Activated naive CD4-positive, alpha-beta T cell treated with anti-CD3 and anti-CD28 coated beads, Interleukin-2, amount 50 U/mL, for 72 hours (primary cell): ENCODE results near the gene ITPRID1. TPM values are rescaled to one million over a fixed set of nuclear protein-coding genes. Genes with fewer than 3 reads are reported as not detected.
"Not testable (repeated sequence)": the region's sequence is repeated elsewhere in the genome, so short reads cannot be mapped to it uniquely, and the experiment has no call there.

Experiments
- ATAC-seq, 2 donors: fragments of 150-1000 bp; cut with Tn5 transposase; 2 replicates each; pipeline ENCODE4 v1.10.0; 2021; ENCODE audit warnings: mild to moderate bottlenecking in 2 of 2, moderate library complexity in 2 of 2
- DNase-seq, 2 donors: peaks; one replicate each; pipeline ENCODE4 v3.0.0; 2021 to 2022; ENCODE audit warnings: low spot score in 2 of 2
- H3K27ac Mint-ChIP-seq, 2 donors: one replicate each; pipeline ENCODE4 v1.8.0; 2022; ENCODE audit warnings: mild to moderate bottlenecking in 2 of 2, mixed read lengths in 2 of 2
- H3K36me3 Mint-ChIP-seq, 2 donors: one replicate each; pipeline ENCODE4 v1.8.0; 2022; ENCODE audit warnings: mixed read lengths in 2 of 2
- H3K9me3 Mint-ChIP-seq, 2 donors: one replicate each; pipeline ENCODE4 v1.8.0; 2022; ENCODE audit warnings: mixed read lengths in 2 of 2
- total RNA-seq, 2 donors: library from RNA; stranded (reverse); gene quantifications; one replicate each; pipeline ENCODE4 v1.2.3, GENCODE V29; 2022

The ITPRID1 gene
- total RNA-seq, 2 donors from 2014 or later, result not detected

GRCh38 chr7:31495653-31496052 lies 18.2 kb upstream of the ITPRID1 start:
- DNase-seq (no peak), ATAC-seq (no peak)
- no peaks in the 10 kb centered on the region for H3K36me3 Mint-ChIP-seq
- H3K9me3 Mint-ChIP-seq, result peaks cover 5 to 10% of the 10 kb centered on the region in 2 donors
- H3K27ac Mint-ChIP-seq, result no peak overlapping the region

DNA sequence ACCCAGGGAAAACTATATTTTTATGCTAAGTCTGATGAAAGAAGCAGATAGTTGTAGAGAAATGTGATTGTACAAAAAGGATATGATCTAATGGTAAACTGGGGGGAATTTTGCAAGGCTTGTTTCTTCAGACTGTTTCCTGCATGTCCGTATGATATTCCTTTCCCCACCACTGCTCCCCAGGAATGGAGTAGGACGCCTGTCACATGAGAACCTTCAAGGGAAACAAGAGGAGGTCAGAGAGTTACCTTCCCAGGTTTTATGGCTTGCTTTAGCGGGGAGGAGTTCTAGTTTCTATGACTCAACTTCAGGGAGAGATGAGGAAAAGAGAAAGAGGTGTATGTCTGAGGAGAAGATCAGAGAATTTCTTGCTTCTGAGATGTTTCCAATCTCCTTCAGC lies 16.4 kb upstream of the ITPRID1 start:
- ATAC-seq, result no peak
- Mint-ChIP-seq H3K27ac (no peak overlapping the region), H3K9me3 (peaks cover 5 to 10% of the 10 kb centered on the region in 2 donors), H3K36me3 (no peaks in the 10 kb centered on the region)
- DNase-seq, result no peak

- ATAC-seq (no peak), DNase-seq (no peak)
- Mint-ChIP-seq H3K27ac (no peak overlapping the region), H3K9me3 (peaks cover 5 to 10% of the 10 kb centered on the region in 2 donors), H3K36me3 (no peaks in the 10 kb centered on the region)
These were observed 13.2 kb upstream of the ITPRID1 start for GRCh38 chr7:31500656-31501055.

- Mint-ChIP-seq H3K36me3 (peaks cover 6 to 10% of the 10 kb centered on the region in 2 donors), H3K9me3 (peaks cover 16 to 26% of the 10 kb centered on the region in 2 donors), H3K27ac (no peak overlapping the region)
- DNase-seq (no peak), ATAC-seq (no peak)
These were observed 5.1 kb upstream of the ITPRID1 start for GRCh38 chr7:31508823-31509222.

- Mint-ChIP-seq H3K9me3 (peaks cover 20 to 36% of the 10 kb centered on the region in 2 donors), H3K27ac (no peak overlapping the region), H3K36me3 (peaks cover 3 to 10% of the 10 kb centered on the region in 2 donors)
- no peak for DNase-seq
- ATAC-seq, result no peak
These were observed 1.7 kb upstream of the ITPRID1 start for GRCh38 chr7:31512166-31512565.

DNA sequence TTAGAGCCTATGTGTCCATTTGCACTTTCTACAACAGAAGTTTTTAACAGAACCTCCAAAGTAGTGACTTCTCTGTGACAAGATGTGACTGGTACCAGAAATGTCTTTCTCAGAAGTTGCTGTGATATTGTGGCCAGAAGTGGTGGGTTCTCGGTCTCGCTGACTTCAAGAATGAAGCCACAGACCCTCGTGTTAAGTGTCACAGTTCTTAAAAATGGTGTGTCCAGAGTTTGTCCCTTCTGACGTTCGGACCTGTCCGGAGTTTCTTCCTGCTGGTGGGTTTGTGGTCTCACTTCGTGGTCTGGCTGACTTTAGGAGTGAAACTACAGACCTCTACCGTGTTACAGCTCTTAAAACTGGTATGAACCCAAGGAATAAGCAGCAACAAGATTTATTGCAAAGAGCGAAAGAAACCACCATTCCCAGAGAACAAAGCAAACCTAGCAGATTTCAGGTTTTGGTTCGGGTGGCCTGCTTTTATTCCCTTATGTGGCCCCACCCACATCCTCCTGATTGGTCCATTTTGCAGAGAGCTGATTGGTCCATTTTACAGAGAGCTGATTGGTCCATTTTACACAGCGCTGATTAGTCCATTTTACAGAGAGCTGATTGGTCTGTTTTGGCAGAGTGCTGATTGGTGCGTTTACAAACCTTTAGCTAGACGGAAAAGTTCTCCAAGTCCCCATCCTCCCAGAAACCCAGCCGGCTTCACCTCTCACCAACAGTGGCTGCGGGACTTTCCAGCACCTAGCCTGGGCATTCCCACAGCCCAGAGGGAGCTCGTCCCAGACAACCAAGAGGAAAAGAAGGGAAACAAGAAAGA lies 3.0 kb downstream of the ITPRID1 start:
- Mint-ChIP-seq H3K27ac (no peak overlapping the region), H3K9me3 (peaks cover 21 to 23% of the 10 kb centered on the region in 2 donors), H3K36me3 (no peaks in the 10 kb centered on the region)
- ATAC-seq, result no peak
- no peak for DNase-seq

DNA sequence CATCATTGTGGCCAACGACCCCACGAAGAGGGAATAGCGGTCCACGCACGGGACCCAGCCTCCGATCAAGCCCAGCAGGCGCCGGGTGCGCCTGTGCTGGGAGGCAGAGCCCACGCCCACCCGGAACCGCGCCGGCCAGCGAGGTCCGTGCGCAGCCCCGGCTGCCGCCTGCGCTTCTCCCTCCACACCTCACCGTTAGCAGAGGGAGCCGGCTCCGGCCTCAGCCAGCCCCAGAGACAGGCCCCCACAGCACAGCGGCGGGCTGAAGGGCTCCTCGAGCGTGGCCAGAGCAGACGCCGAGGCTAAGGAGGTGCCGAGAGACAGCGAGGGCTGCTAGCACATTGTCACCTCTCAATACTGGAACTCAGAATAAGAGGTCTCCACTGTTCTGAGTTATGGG lies 3.6 kb downstream of the ITPRID1 start:
- Mint-ChIP-seq H3K27ac (no peak overlapping the region), H3K36me3 (no peaks in the 10 kb centered on the region), H3K9me3 (peaks cover 25 to 27% of the 10 kb centered on the region in 2 donors)
- no peak for DNase-seq
- no peak for ATAC-seq

DNA sequence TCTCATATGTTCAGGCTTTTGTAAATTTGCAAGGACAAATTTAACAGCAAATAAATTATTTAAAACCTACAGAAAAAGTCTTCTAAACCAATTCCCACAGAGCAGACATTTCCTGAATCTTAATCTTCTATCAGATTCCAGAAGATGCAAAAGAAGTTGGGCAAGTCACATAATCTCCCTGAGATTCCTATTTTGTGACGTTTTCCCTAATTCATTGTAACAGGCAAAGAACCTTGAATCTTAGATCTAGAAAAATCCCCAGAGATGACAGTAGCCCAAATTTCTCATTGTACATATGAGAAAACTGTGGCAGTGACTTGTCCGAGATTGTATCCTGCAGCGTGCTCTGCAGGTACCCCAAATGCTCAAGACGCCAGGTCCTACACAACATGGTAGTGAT lies 4.9 kb downstream of the ITPRID1 start:
- no peak for DNase-seq
- Mint-ChIP-seq H3K27ac (no peak overlapping the region), H3K9me3 (peaks cover 20 to 26% of the 10 kb centered on the region in 2 donors), H3K36me3 (no peaks in the 10 kb centered on the region)
- ATAC-seq, result no peak

GRCh38 chr7:31521336-31522010 lies 7.6 kb downstream of the ITPRID1 start:
- ATAC-seq, result no peak
- Mint-ChIP-seq H3K36me3 (no peaks in the 10 kb centered on the region), H3K9me3 (peaks cover 15 to 16% of the 10 kb centered on the region in 2 donors), H3K27ac (no peak overlapping the region)
- DNase-seq, result no peak

DNA sequence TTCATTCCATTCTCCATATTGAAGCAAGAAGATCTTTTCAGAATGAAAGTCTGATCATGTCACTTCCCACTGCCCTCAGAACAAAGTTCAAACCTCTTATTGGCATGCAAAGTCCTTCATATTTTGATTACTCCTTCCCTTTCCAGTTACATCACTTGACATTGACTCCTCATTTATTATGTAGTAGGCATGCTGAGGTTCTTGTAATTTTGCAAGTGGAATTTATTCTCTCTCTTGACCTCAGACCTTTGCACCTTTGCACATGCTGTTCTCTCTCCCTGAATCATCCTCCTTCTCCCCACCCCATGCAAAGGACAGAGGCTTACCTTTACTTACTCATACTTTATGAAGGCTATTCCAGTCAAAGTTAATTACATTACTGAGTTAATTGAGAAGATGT lies 13.0 kb downstream of the ITPRID1 start:
- ATAC-seq (no peak), DNase-seq (no peak)
- Mint-ChIP-seq H3K36me3 (no peaks in the 10 kb centered on the region), H3K27ac (no peak overlapping the region), H3K9me3 (peaks cover 4 to 11% of the 10 kb centered on the region in 2 donors)

GRCh38 chr7:31529103-31529502 lies 15.2 kb downstream of the ITPRID1 start:
- Mint-ChIP-seq H3K36me3 (no peaks in the 10 kb centered on the region), H3K9me3 (peaks cover 0 to 3% of the 10 kb centered on the region in 2 donors), H3K27ac (no peak overlapping the region)
- ATAC-seq (no peak), DNase-seq (no peak)

DNA sequence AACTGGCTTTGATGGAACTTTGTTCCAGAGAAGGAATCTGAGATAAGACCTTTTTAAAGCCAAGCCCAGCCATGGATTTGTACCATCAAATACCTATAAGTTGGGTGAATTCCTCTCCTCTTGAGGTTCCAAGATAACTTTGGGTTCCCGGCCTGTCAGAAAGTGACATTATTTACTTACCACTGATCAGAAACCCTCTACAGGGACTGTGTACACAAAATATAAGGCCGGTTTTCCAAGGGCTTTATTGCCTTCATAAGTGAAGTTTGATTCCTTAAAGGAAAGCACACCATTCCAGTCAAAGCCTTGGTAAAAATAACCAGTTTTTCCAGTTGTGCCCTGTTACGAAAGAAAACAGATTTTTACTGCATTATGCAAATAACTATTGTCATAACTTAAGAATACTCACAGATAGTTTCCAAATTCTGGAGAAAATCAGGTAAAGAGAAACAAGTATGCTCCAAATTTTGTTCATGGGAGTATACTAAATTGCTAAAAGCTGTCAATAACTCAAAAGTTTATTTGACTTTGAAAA lies 26.8 kb downstream of the ITPRID1 start:
- not testable (repeated sequence) for ATAC-seq, H3K36me3 Mint-ChIP-seq

DNA sequence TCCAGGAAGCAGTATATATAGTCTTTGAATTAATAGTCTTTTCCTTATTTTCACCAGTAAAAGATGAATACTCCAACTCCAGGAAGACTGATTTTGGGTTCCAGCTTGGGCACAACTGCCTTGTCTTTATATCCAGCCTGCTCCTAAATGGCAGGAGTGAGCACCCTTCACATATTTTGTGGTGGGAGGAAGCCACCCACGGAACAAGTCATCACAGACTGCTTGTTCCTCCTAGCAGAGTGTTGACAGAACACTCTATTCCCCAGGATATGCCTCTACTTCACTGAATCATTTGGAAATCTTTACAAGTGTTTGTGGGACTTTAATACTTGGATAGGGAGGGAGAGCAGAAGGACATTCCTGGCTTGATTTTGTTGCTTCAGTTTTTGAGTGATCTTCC lies 31.7 kb downstream of the ITPRID1 start:
- no peaks in the 10 kb centered on the region for H3K36me3 Mint-ChIP-seq
- H3K27ac Mint-ChIP-seq, result no peak overlapping the region
- ATAC-seq, result no peak
- DNase-seq, result no peak
- H3K9me3 Mint-ChIP-seq, result no peaks in the 10 kb centered on the region

More for the DNA sequence above, 26.8 kb downstream of the ITPRID1 start:
- H3K9me3 Mint-ChIP-seq, result peaks cover 0 to 11% of the 10 kb centered on the region in 2 donors
- not testable (repeated sequence) for H3K27ac Mint-ChIP-seq, DNase-seq

GRCh38 chr7:31549611-31550010 lies 35.7 kb downstream of the ITPRID1 start:
- no peak for DNase-seq
- no peaks in the 10 kb centered on the region for H3K36me3 Mint-ChIP-seq

DNA sequence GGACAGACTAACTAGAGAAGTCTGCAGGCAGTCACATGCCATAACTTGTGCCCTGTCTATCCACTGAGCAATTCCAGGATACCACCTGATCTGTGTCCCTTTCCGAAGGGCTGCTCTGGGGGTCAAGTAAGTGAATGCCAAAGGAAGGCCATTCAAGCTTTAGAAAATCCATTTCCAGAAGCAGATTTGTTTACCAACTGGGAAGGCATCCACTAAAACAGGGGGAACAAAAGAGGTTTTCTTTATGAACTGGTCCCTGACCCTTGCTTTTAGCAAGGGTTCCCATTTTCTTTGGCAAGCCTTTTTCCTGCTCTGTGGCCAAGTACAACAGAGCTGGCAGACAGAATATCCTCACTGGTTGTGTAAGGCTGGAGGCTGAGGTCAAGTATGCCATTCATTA lies 36.5 kb downstream of the ITPRID1 start:
- Mint-ChIP-seq H3K9me3 (no peaks in the 10 kb centered on the region), H3K27ac (no peak overlapping the region), H3K36me3 (no peaks in the 10 kb centered on the region)
- ATAC-seq (no peak), DNase-seq (no peak)

More at GRCh38 chr7:31549611-31550010, 35.7 kb downstream of the ITPRID1 start:
- no peak overlapping the region for H3K27ac Mint-ChIP-seq
- no peaks in the 10 kb centered on the region for H3K9me3 Mint-ChIP-seq
- ATAC-seq, result no peak

GRCh38 chr7:31553661-31554081 lies 39.8 kb downstream of the ITPRID1 start:
- peaks cover 0 to 6% of the 10 kb centered on the region in 2 donors for H3K9me3 Mint-ChIP-seq

DNA sequence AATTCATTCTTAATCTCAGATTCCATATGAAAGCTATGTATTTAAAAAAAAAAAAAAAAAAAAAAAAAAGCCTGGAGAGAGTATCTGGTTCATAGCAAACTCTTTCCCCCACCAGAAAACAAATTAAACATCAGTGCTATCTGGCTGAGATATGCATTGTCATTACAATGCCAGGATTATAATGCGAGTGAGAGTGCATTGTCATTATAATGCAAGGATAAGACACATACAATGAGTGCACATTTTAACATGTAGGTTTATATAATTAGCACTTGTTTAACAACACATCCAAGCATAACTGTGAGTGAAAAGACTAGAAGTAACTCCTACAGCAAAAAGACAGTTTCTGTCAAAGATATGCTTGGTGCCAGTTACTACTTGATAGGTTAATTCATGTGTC lies 48.1 kb downstream of the ITPRID1 start:
- no peaks in the 10 kb centered on the region for H3K36me3 Mint-ChIP-seq
- no peak overlapping the region for H3K27ac Mint-ChIP-seq
- DNase-seq, result no peak
- H3K9me3 Mint-ChIP-seq, result peaks cover 16 to 20% of the 10 kb centered on the region in 2 donors
- no peak for ATAC-seq

More at GRCh38 chr7:31553661-31554081, 39.8 kb downstream of the ITPRID1 start:
- Mint-ChIP-seq H3K27ac (no peak overlapping the region), H3K36me3 (no peaks in the 10 kb centered on the region)
- ATAC-seq (no peak), DNase-seq (no peak)
